ENCODE measurements around the gene MYOCOS. TPM values are rescaled to one million over a fixed set of nuclear protein-coding genes. Genes with fewer than 3 reads are reported as not detected.

The MYOCOS gene
- total and polyA plus RNA-seq, 2 of the 4 experiments (the other 2 are of a cell fraction), result not detected

GRCh38 chr1:171581766-171582165 is 40.3 kb upstream of the MYOCOS start:
- intact Hi-C loops (cut with micrococcal nuclease), result no loop called here
- no TSS peak for BruUV-seq (replicated peaks)
- H3K27ac ChIP-seq (ENCODE audit: insufficient read depth, low read length), result no peak overlapping the region
- no peak overlapping the region for H2BK120ac ChIP-seq (ENCODE audit: low read depth, low read length)
- no peak overlapping the region for H3K4ac ChIP-seq (ENCODE audit: low read depth, low read length)
- dilution Hi-C loops (cut with HindIII; ENCODE audit: low sequenced_read_pairs, unreplicated experiment), result no loop called here
- no peak overlapping the region for H2BK20ac ChIP-seq (ENCODE audit: low read depth, low read length)
- no peak overlapping the region for H3K23ac ChIP-seq (ENCODE audit: low read depth, low read length)
- ChIA-PET POLR2A (ENCODE audit: unreplicated experiment) (no interaction called here), CTCF (no interaction called here)
- H3K27me3 ChIP-seq (ENCODE audit: control insufficient read depth, insufficient read depth, low read length), result no peaks in the 10 kb centered on the region
- H2BK5ac ChIP-seq (ENCODE audit: low read depth, low read length, poor library complexity, severe bottlenecking), result no peak overlapping the region
- H2BK15ac ChIP-seq (ENCODE audit: low read depth, low read length), result no peak overlapping the region
- no peak overlapping the region for H4K8ac ChIP-seq (ENCODE audit: low read depth in 2 of 2, low read length in 2 of 2)
- DNase-seq (no peak), ATAC-seq (ENCODE audit: low read depth) (no peak)
- no peak overlapping the region for H3K9ac ChIP-seq (ENCODE audit: low read depth, low read length)
- H3K9me3 ChIP-seq (ENCODE audit: control insufficient read depth, insufficient read depth, low read length), result no peaks in the 10 kb centered on the region
- H3K9me1 ChIP-seq (ENCODE audit: insufficient read depth, low read length), result peaks cover 3% of the 10 kb centered on the region; the same call in 1 of the 2 replicates
- no peak overlapping the region for H4K5ac ChIP-seq (ENCODE audit: low read depth, low read length)
- H2AFZ ChIP-seq (replicated peaks; ENCODE audit: low read length, poor library complexity), result no peak overlapping the region
- H3K14ac ChIP-seq (replicated peaks; ENCODE audit: low read depth, low read length), result no peak overlapping the region
- in situ Hi-C loops (cut with MboI; ENCODE audit: low sequenced_read_pairs), result no loop called here
- H3K4me2 ChIP-seq (ENCODE audit: low read depth, low read length), result no peak overlapping the region
- H3K18ac ChIP-seq (ENCODE audit: low read depth, low read length), result no peak overlapping the region
- H3K4me3 ChIP-seq (ENCODE audit: insufficient read depth, low read depth, low read length), result no peak overlapping the region
- H3K4me1 ChIP-seq (ENCODE audit: control insufficient read depth, insufficient read depth, low read length), result no peaks in the 10 kb centered on the region
- no peak overlapping the region for H4K91ac ChIP-seq (ENCODE audit: insufficient read depth, low read depth, low read length)
- H3K79me1 ChIP-seq (ENCODE audit: low read depth in 1 of 2, low read length in 2 of 2), result peaks cover 17 to 25% of the 10 kb centered on the region in 2 experiments
- H3K56ac ChIP-seq (ENCODE audit: extremely low read depth, insufficient read depth, low read length), result no peak overlapping the region
- peaks cover 42% of the 10 kb centered on the region for H3K36me3 ChIP-seq (ENCODE audit: control insufficient read depth, insufficient read depth, low read length)
- no peak overlapping the region for H2AK5ac ChIP-seq (ENCODE audit: low read depth, low read length)
- no peak overlapping the region for H2AK9ac ChIP-seq (replicated peaks; ENCODE audit: low read depth, low read length, poor library complexity)
- H4K20me1 ChIP-seq (ENCODE audit: insufficient read depth, low read length), result no peaks in the 10 kb centered on the region
- TF ChIP-seq SMC3 (IDR thresholded peaks at IDR 0.05; ENCODE audit: low read depth, low read length), result no peak
- TF ChIP-seq, protein P1, sequence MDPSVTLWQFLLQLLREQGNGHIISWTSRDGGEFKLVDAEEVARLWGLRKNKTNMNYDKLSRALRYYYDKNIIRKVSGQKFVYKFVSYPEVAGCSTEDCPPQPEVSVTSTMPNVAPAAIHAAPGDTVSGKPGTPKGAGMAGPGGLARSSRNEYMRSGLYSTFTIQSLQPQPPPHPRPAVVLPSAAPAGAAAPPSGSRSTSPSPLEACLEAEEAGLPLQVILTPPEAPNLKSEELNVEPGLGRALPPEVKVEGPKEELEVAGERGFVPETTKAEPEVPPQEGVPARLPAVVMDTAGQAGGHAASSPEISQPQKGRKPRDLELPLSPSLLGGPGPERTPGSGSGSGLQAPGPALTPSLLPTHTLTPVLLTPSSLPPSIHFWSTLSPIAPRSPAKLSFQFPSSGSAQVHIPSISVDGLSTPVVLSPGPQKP (IDR thresholded peaks at IDR 0.05; ENCODE audit: borderline replicate concordance, low read depth, low read length), result no peak
- no peak for TF ChIP-seq CEBPB (IDR thresholded peaks at IDR 0.05; ENCODE audit: low read depth, low read length)
- no peak for TF ChIP-seq RAD21 (IDR thresholded peaks at IDR 0.05; ENCODE audit: low read length)
- TF ChIP-seq POLR2A (IDR thresholded peaks at IDR 0.05; ENCODE audit: low read depth, low read length), result no peak
- no peak for TF ChIP-seq RFX5 (IDR thresholded peaks at IDR 0.05; ENCODE audit: low read depth, low read length)
- no peak for TF ChIP-seq RCOR1 (IDR thresholded peaks at IDR 0.05; ENCODE audit: insufficient replicate concordance, low read length)
- TF ChIP-seq MAZ (IDR thresholded peaks at IDR 0.05; ENCODE audit: borderline replicate concordance, low read depth, low read length), result no peak
- no peak for TF ChIP-seq MAFK (IDR thresholded peaks at IDR 0.05; ENCODE audit: low read depth, low read length)

Data from IMR-90 (cell line).